Measurements from ENCODE around the gene DLL3. TPM values are rescaled to one million over a fixed set of nuclear protein-coding genes. Genes with fewer than 3 reads are reported as not detected.

DLL3 gene
- total and polyA plus RNA-seq, 10 of the 15 experiments (the other 5 are each of a cell fraction or from before 2014, with no cell fraction given): 0.18 to 2.0 (median 0.95) TPM

DNA sequence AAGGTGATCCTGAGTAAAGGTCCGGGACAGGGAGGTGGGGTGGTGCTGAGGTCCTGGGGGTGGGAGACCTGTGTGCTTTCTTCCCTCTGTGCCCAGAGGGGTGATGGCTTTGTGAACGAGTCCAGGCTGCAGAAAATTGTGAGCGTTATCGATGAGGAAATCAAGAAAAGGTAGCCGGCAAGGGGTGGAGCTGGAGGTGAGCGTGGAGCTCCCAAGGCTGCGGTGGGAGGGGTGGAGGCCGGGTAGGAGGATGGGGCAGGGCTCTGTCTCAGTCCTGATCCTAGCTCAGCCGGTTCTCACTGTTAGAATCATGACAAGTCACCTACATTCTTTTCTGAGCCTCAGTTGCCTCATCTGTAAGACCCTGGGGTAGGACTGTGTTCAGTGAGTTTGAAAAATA, 20.2 kb downstream of the DLL3 start:
- no peak for ATAC-seq
- Histone ChIP-seq H3K4me1 (ENCODE audit: control insufficient read depth, insufficient read depth, low read length) (peaks cover 11% of the 10 kb centered on the region), H2AFZ (ENCODE audit: control insufficient read depth, low read depth, low read length) (no peak overlapping the region), H4K20me1 (ENCODE audit: control insufficient read depth, insufficient read depth) (no peaks in the 10 kb centered on the region), H3K79me2 (ENCODE audit: control insufficient read depth, insufficient read depth, low read length) (no peaks in the 10 kb centered on the region), H3K27me3 (replicated peaks in 1 of 2; ENCODE audit: control insufficient read depth in 2 of 2, insufficient read depth in 2 of 2, low read length in 1 of 2) (peaks cover 9 to 20% of the 10 kb centered on the region in 2 experiments), H3K9ac (ENCODE audit: control insufficient read depth, insufficient read depth, low read length) (no peak overlapping the region), H3K4me2 (ENCODE audit: control insufficient read depth, insufficient read depth) (no peak overlapping the region), H3K27ac (ENCODE audit: control insufficient read depth, insufficient read depth) (no peak overlapping the region), H3K36me3 (ENCODE audit: control insufficient read depth in 2 of 2, insufficient read depth in 2 of 2, low read length in 1 of 2) (no peaks in the 10 kb centered on the region), H3K4me3 (no peak overlapping the region), H3K9me3 (replicated peaks; ENCODE audit: control insufficient read depth, insufficient read depth, low read length) (no peaks in the 10 kb centered on the region)
- SMC1A ChIA-PET (ENCODE audit: uncharacterized antibody, unreplicated experiment): interaction anchor here (1.3 kb wide), 1 partner anchor 12 kb away, joined by 3 read pairs; no protein-coding TSS in a partner anchor
- WGBS (ENCODE audit: insufficient coverage, insufficient replicate concordance, low lambda C conversion rate, missing lambda C conversion rate): 28% methylated on average over 5 of the region's 9 CpGs
- CTCF ChIA-PET: interaction anchor here (0.7 to 2.1 kb wide), 3 partner anchors 14 to 45 kb away, joined by 3 to 6 read pairs (median 3); no protein-coding TSS in a partner anchor
- in situ Hi-C loops (cut with MboI): no loop called here
- RAD21 ChIA-PET (ENCODE audit: unreplicated experiment): no interaction called here
- FAIRE-seq: no peak
- BruUV-seq (replicated peaks): no TSS peak
- POLR2A ChIA-PET: no interaction called here
- no peak for DNase-seq (ENCODE audit: low read depth, low spot score)
- TF ChIP-seq, protein P1, sequence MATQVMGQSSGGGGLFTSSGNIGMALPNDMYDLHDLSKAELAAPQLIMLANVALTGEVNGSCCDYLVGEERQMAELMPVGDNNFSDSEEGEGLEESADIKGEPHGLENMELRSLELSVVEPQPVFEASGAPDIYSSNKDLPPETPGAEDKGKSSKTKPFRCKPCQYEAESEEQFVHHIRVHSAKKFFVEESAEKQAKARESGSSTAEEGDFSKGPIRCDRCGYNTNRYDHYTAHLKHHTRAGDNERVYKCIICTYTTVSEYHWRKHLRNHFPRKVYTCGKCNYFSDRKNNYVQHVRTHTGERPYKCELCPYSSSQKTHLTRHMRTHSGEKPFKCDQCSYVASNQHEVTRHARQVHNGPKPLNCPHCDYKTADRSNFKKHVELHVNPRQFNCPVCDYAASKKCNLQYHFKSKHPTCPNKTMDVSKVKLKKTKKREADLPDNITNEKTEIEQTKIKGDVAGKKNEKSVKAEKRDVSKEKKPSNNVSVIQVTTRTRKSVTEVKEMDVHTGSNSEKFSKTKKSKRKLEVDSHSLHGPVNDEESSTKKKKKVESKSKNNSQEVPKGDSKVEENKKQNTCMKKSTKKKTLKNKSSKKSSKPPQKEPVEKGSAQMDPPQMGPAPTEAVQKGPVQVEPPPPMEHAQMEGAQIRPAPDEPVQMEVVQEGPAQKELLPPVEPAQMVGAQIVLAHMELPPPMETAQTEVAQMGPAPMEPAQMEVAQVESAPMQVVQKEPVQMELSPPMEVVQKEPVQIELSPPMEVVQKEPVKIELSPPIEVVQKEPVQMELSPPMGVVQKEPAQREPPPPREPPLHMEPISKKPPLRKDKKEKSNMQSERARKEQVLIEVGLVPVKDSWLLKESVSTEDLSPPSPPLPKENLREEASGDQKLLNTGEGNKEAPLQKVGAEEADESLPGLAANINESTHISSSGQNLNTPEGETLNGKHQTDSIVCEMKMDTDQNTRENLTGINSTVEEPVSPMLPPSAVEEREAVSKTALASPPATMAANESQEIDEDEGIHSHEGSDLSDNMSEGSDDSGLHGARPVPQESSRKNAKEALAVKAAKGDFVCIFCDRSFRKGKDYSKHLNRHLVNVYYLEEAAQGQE (IDR thresholded peaks at IDR 0.05; ENCODE audit: low read depth, low read length): no peak
- no peak for TF ChIP-seq NFXL1 (IDR thresholded peaks at IDR 0.05; ENCODE audit: borderline replicate concordance)
- TF ChIP-seq ZBED1 (IDR thresholded peaks at IDR 0.05; ENCODE audit: borderline replicate concordance): no peak
- TF ChIP-seq RAD51 (IDR thresholded peaks at IDR 0.05): no peak
- no peak for TF ChIP-seq SMARCA5 (IDR thresholded peaks at IDR 0.05)
- TF ChIP-seq, protein P2, sequence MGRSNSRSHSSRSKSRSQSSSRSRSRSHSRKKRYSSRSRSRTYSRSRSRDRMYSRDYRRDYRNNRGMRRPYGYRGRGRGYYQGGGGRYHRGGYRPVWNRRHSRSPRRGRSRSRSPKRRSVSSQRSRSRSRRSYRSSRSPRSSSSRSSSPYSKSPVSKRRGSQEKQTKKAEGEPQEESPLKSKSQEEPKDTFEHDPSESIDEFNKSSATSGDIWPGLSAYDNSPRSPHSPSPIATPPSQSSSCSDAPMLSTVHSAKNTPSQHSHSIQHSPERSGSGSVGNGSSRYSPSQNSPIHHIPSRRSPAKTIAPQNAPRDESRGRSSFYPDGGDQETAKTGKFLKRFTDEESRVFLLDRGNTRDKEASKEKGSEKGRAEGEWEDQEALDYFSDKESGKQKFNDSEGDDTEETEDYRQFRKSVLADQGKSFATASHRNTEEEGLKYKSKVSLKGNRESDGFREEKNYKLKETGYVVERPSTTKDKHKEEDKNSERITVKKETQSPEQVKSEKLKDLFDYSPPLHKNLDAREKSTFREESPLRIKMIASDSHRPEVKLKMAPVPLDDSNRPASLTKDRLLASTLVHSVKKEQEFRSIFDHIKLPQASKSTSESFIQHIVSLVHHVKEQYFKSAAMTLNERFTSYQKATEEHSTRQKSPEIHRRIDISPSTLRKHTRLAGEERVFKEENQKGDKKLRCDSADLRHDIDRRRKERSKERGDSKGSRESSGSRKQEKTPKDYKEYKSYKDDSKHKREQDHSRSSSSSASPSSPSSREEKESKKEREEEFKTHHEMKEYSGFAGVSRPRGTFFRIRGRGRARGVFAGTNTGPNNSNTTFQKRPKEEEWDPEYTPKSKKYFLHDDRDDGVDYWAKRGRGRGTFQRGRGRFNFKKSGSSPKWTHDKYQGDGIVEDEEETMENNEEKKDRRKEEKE (IDR thresholded peaks at IDR 0.05): no peak
- no peak for TF ChIP-seq GATAD2B (conservative IDR thresholded peaks at IDR 0.05; ENCODE audit: low read depth)
- intact Hi-C loops (cut with micrococcal nuclease; ENCODE audit: unreplicated experiment): no loop called here
